ENCODE measurements around the gene KCNK16. TPM values are rescaled to one million over a fixed set of nuclear protein-coding genes. Genes with fewer than 3 reads are reported as not detected.

Gene KCNK16
- total RNA-seq: not detected in 2 replicates

GRCh38 chr6:39322306-39322850 is at the start of gene KCNK16:
Gene KCNK16, minus strand, starts transcription at chr6:39322702. Its CDS starts 162 bp downstream, at chr6:39322540.

DNA sequence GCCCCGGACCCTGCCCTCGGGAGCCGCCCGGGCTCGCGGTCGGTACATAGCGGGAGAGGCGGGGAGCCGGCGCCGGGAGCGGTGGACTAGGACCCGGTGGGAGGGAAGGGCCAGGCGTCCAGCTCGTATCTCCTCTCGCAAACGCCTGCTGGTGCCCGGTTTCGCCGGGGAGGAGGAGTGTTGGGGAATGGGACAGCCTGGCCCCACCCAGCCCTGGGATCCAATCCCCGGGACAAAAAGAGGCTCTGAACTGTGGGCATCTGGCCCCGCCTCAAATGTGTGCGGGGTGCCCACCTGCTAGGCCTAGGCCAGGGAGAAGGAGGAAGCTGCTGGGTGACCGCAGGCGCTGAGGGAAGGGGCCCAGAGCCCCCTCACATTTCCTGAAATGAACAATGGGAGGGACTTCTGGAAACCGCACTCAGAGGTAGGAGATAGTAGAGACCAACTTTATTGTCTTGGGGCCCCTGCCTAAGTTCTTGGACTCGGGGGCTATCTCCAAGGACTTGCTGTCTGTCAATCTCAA is 8.2 kb downstream of the KCNK16 start, which contains the start of gene KCNK17:
Gene KCNK17, minus strand, starts transcription at position 147 of the 523 bp plus-strand sequence. Its CDS starts 99 bp downstream, at position 48.

Other genes with a start within 250 kb of the KCNK16 start
- gene SAYSD1, start 207.5 kb downstream of the KCNK16 start, total RNA-seq: 21.7 and 22.9 TPM in 2 replicates
- gene KCNK5, start 93.2 kb downstream of the KCNK16 start, total RNA-seq: not detected in 2 replicates
- not detected in 2 replicates for gene KCNK17, start 8.3 kb downstream of the KCNK16 start, total RNA-seq

Data from cardiac ventricle fibroblast (primary cell).